ENCODE measurements around the gene KCNK15.

GRCh38 chr20:44762466-44763140, 16.9 kb downstream of the KCNK15 start:
- TF ChIP-seq, protein P1, sequence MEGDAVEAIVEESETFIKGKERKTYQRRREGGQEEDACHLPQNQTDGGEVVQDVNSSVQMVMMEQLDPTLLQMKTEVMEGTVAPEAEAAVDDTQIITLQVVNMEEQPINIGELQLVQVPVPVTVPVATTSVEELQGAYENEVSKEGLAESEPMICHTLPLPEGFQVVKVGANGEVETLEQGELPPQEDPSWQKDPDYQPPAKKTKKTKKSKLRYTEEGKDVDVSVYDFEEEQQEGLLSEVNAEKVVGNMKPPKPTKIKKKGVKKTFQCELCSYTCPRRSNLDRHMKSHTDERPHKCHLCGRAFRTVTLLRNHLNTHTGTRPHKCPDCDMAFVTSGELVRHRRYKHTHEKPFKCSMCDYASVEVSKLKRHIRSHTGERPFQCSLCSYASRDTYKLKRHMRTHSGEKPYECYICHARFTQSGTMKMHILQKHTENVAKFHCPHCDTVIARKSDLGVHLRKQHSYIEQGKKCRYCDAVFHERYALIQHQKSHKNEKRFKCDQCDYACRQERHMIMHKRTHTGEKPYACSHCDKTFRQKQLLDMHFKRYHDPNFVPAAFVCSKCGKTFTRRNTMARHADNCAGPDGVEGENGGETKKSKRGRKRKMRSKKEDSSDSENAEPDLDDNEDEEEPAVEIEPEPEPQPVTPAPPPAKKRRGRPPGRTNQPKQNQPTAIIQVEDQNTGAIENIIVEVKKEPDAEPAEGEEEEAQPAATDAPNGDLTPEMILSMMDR (IDR thresholded peaks at IDR 0.05): no peak
- TF ChIP-seq POLR2A (IDR thresholded peaks at IDR 0.05): no peak
